Ectodermal cell (in vitro differentiated cells): ENCODE results near the gene AKAP13.

Experiments used
- H3K27ac ChIP-seq: 2 replicates; pipeline ENCODE4 v1.7.0; 2013; ENCODE audit warnings: mild to moderate bottlenecking, low read depth, low read length; ENCODE audit not compliant: insufficient read depth, poor library complexity, severe bottlenecking
- H3K27me3 ChIP-seq: 2 replicates; pipeline ENCODE4 v1.7.0; 2013; ENCODE audit warnings: mild to moderate bottlenecking, low read length; ENCODE audit not compliant: insufficient read depth, control insufficient read depth, poor library complexity, severe bottlenecking
- H3K36me3 ChIP-seq: one replicate; pipeline ENCODE4 v1.7.0; 2013; ENCODE audit warnings: low read length; ENCODE audit not compliant: control insufficient read depth, insufficient read depth
- H3K4me1 ChIP-seq: one replicate; pipeline ENCODE4 v1.7.0; 2013; ENCODE audit warnings: low read length; ENCODE audit not compliant: control insufficient read depth, insufficient read depth
- H3K4me3 ChIP-seq: 2 replicates; pipeline ENCODE4 v1.7.0; 2013; ENCODE audit warnings: low read depth, low read length, control low read depth; ENCODE audit not compliant: insufficient read depth
- H3K9me3 ChIP-seq: 2 replicates; pipeline ENCODE4 v1.7.0; 2013; ENCODE audit warnings: mild to moderate bottlenecking, low read length, moderate library complexity; ENCODE audit not compliant: control insufficient read depth
- WGBS, 2 experiments: methylation state at CpG; one replicate each; pipeline ENCODE4 v1.1.7; 2013; ENCODE audit warnings: missing lambda C conversion rate in 2 of 2; 5-methylcytosine and 5-hydroxymethylcytosine counted together

AKAP13 gene

DNA sequence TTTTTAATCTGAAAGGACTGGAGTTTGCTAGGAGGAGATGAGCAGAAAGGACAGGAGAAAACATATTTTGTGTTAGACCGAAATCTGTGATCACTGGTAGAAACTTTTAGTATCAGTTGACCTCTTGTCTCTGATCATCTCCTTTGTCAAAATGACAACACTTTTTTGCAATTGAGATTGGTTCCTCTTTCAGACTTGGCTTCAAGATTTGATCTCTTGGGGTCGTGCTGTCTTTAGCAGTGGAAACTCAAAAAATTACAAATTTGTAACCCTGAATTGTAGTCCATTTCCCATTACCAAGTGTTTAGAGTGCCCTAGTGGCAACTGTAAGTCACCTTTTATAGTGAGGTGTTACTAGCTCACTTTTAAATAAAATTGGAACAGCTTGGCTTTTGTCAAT is 306.9 kb downstream of the AKAP13 start:
- WGBS, 2 experiments: 84 to 98% methylated on average over 2 of the region's 2 CpGs
- H3K36me3 ChIP-seq: peaks cover 23% of the 10 kb centered on the region

DNA sequence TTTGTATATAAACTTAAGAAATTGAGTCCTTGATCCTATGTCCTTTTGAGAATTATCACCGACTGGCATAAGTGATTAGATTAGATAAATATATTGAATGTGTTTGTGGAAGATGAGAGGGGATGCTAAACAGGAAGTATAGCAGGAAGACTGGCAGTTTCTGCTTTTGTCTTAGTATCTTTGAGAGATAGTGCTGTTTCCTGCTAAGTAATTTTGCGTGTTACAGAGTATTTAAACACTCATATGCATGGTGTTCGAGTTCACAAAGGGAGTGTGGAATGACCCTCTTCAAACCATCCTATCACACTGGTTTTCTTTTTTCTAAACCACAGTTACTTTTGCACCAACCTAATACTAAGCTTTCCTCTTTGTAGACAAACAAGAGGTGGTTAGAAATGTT is 308.3 kb downstream of the AKAP13 start:
- 89 to 93% methylated on average over 3 of the region's 3 CpGs for WGBS, 2 experiments
- Histone ChIP-seq H3K4me3 (no peak overlapping the region), H3K4me1 (peaks cover 3% of the 10 kb centered on the region), H3K36me3 (peaks cover 26% of the 10 kb centered on the region), H3K27ac (peak overlapping the region; percentile 18), H3K27me3 (no peaks in the 10 kb centered on the region), H3K9me3 (no peaks in the 10 kb centered on the region)

More for the DNA sequence above, 306.9 kb downstream of the AKAP13 start:
- H3K27ac ChIP-seq: no peak overlapping the region
- H3K27me3 ChIP-seq: no peaks in the 10 kb centered on the region
- H3K9me3 ChIP-seq: no peaks in the 10 kb centered on the region
- no peak overlapping the region for H3K4me3 ChIP-seq
- peaks cover 3% of the 10 kb centered on the region for H3K4me1 ChIP-seq

DNA sequence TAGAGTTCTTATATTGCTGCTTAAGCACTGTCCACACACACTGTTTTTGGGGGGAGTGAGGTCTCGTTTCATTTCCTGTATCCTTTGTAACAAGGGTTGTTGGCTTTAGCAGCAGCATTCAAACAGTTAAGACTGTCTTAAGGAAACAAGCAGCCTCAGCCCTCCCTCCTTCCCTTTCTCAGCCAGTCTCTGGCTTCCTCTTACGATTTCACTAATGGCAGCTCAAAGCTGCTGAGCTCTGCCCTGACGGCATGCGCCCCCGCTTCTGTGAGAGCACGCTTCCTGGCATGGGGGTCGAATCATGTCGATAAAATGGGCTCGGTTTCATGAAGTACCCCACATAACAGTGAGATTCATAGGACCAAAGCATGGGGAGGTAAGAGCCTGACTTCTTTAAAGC is 309.3 kb downstream of the AKAP13 start:
- peaks cover 3% of the 10 kb centered on the region for H3K4me1 ChIP-seq
- no peaks in the 10 kb centered on the region for H3K27me3 ChIP-seq
- no peaks in the 10 kb centered on the region for H3K9me3 ChIP-seq
- peak overlapping the region; percentile 4 for H3K27ac ChIP-seq
- H3K36me3 ChIP-seq: peaks cover 22% of the 10 kb centered on the region
- no peak overlapping the region for H3K4me3 ChIP-seq
- WGBS, 2 experiments: 8 to 11% methylated on average over 9 of the region's 9 CpGs

DNA sequence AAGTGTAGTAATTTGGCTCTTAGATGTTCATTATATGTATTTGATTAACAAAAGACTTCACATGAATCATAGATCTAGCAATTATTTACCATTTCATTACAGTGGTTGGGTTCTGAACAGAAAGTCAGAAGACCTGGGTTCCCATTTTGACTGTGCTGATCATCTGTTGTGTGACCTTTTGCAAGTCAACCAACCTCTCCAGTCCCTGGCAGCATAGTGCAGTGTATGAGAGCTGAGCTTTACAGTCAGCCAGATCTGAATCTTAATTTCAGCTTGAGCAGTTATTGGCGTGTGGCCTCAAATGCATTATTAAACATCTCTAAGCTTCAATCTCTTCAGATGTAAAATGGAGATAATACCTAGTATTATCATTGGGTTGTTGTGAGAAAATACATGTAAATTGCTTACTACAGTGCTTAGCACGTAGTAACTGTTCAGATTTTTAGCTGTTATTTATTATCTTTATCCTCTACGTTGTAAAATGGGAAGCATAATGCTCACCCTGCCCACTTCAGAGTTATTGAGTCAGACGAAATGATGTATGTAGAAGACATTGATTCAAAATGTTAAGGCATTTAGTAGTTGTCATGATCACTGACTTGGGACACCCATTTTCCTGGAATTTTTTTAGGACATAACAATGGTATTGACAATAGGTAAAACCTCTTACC is 310.3 kb downstream of the AKAP13 start:
- H3K4me3 ChIP-seq: no peak overlapping the region
- no peaks in the 10 kb centered on the region for H3K27me3 ChIP-seq
- H3K9me3 ChIP-seq: no peaks in the 10 kb centered on the region
- peaks cover 22% of the 10 kb centered on the region for H3K36me3 ChIP-seq
- H3K27ac ChIP-seq: no peak overlapping the region
- peaks cover 3% of the 10 kb centered on the region for H3K4me1 ChIP-seq
- WGBS, 2 experiments: 97 to 100% methylated on average over 4 of the region's 4 CpGs

DNA sequence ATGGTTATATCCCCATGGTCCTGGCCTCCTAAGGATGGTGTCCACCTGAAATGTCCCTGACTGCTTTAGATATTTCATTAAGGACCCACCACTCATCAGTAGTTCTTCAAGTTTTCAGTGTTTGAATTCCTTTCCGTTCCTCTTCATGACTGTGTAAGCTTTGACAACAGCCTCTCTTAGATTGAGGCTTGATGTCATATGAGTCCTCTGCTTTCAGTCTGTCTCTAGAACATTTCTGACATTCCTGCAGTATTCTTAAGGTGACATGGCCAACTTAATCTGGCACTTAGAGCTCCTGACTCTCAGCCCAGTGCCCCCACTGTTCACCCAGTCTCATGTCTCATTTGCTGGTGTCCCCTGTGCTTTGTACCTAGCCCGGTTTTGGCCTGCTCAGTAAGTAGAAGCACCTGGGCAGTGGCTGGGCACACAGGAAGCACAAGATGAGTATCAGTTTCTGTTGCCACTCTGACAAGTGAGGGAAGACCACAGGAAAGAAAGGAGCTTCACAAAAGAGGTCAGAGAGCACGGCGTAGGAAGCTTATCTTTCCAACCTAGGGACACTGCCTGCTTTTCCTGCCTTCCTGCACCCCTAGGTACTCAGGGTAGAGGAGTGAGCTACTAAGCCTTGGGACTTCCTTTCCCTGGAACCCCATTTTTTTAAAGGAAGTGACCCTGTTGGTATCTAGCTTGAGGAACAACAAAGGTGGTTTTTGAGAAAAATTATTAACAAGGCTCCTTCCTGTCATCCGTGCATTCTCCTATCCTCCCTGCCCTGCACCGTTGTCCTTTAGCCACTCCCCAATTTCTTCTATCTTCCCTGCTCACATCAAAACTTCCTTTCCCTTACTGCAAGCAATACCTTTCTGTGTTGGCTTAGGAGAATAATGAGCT is 311.2 kb downstream of the AKAP13 start:
- peaks cover 3% of the 10 kb centered on the region for H3K4me1 ChIP-seq
- peaks cover 16% of the 10 kb centered on the region for H3K36me3 ChIP-seq
- no peaks in the 10 kb centered on the region for H3K9me3 ChIP-seq
- H3K27ac ChIP-seq: no peak overlapping the region
- WGBS, 2 experiments: 93 to 94% methylated on average over 4 to 6 of the region's 6 CpGs
- H3K27me3 ChIP-seq: no peaks in the 10 kb centered on the region
- H3K4me3 ChIP-seq: no peak overlapping the region

DNA sequence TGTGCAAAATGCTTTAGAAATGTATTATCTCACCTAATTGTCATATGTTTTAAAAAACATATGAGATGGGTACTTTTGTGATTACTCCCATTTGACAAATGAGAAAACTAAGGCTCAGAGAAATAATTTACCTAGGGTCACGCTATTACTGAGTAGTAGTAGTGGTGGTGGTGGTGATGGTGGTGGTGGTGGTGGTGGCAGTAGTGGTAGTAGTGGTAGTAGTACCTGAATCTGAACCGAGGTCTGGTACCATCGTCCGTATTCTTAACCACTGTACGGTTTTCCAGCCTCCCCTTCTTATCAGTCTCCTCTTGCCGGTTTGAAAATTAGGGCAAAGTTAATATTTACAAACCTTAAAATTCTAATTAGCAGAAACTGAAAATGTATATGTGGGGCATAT is 311.9 kb downstream of the AKAP13 start:
- H3K27ac ChIP-seq: no peak overlapping the region
- H3K27me3 ChIP-seq: no peaks in the 10 kb centered on the region
- no peaks in the 10 kb centered on the region for H3K9me3 ChIP-seq
- peaks cover 3% of the 10 kb centered on the region for H3K4me1 ChIP-seq
- H3K4me3 ChIP-seq: no peak overlapping the region
- WGBS, 2 experiments: 97 to 98% methylated on average over 6 of the region's 6 CpGs
- H3K36me3 ChIP-seq: peaks cover 13% of the 10 kb centered on the region

DNA sequence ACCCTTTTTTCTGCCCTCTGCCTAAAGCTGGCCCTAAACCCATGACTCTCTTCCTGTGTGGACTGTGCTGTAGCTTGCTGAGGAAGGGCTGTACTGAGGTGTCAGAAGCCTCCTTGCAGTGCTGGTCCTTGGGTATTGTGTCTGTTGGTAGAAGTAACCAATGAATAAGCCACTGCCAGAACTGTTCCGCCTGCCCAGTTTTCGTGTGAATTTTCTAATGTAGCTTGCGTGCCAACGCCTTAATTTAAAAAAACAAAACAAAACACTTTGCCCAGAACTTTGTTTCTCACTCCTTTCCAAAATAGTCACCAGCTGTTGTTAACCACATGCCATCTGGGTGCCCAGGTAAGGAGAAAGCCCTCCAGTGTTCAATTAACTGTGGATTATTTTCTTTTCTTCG is 312.5 kb downstream of the AKAP13 start:
- Histone ChIP-seq H3K9me3 (no peaks in the 10 kb centered on the region), H3K27me3 (no peaks in the 10 kb centered on the region), H3K36me3 (peaks cover 9% of the 10 kb centered on the region), H3K4me1 (peaks cover 3% of the 10 kb centered on the region), H3K27ac (no peak overlapping the region), H3K4me3 (no peak overlapping the region)
- WGBS, 2 experiments: 94 to 99% methylated on average over 5 of the region's 5 CpGs

DNA sequence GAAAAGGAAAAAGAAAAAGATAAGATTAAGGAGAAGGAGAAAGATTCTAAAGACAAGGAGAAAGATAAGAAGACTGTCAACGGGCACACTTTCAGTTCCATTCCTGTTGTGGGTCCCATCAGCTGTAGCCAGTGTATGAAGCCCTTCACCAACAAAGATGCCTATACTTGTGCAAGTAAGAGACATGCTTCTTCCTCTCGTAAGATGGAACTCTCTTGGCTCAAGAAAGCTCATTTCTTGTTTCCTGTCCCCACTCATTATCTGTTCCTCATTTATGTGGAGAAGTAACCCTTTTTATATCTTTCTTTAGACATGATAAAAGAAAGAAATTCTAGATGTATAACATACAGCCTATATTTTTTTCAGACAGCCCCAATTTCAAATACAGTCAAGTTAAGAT is 312.9 kb downstream of the AKAP13 start:
- 87 to 98% methylated on average over 2 of the region's 2 CpGs for whole genome bisulfite sequencing, 2 experiments
- Histone ChIP-seq H3K9me3 (no peaks in the 10 kb centered on the region), H3K36me3 (peaks cover 9% of the 10 kb centered on the region), H3K27me3 (no peaks in the 10 kb centered on the region), H3K4me1 (peaks cover 3% of the 10 kb centered on the region), H3K4me3 (no peak overlapping the region), H3K27ac (no peak overlapping the region)

DNA sequence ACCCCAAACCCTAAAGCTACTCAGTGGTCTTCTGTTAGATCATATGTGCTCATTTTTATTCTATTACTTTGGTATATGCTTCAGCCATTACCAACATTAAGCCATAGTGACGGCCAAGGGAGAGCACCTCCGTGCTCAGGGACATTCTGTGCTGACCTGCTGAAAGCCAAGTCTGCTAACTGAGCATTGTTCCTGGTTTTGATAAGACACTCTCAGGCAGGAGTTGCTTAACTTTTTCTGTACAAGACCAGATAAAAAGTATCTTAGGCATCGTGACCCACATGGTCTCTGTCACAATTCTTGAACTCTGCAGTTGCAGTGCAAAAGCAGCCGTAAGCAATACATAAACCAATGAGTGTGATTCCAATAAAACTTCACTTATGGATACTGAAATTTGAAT is 313.7 kb downstream of the AKAP13 start:
- H3K27ac ChIP-seq: no peak overlapping the region
- H3K27me3 ChIP-seq: no peaks in the 10 kb centered on the region
- H3K4me1 ChIP-seq: peaks cover 3% of the 10 kb centered on the region
- peaks cover 9% of the 10 kb centered on the region for H3K36me3 ChIP-seq
- no peak overlapping the region for H3K4me3 ChIP-seq
- no peaks in the 10 kb centered on the region for H3K9me3 ChIP-seq
- 92 to 99% methylated on average over 4 of the region's 4 CpGs for WGBS, 2 experiments

DNA sequence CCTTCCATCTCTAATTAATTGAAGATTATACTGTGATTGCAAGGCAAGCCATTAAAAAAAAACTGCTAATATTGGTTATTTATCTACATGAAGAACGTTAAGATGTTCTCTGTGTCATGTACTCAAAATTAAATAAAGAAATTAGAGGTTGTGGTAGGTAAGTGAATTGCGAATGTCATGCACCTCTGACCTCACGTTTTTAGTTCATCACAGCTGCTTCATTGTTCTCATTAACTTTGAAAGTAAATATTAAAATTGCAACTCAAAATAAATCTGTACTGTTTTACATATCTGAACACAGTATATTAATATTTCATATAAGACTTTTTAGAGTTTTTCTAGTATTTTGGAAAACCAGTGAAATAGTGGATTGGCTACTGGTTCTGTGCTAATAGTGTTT is 320.4 kb downstream of the AKAP13 start:
- Histone ChIP-seq H3K27me3 (no peaks in the 10 kb centered on the region), H3K36me3 (no peaks in the 10 kb centered on the region), H3K4me3 (no peak overlapping the region), H3K4me1 (peaks cover 4% of the 10 kb centered on the region), H3K27ac (no peak overlapping the region), H3K9me3 (no peaks in the 10 kb centered on the region)
- WGBS, 2 experiments: 89 to 95% methylated on average over 1 to 3 of the region's 3 CpGs
